ENCODE results near the gene ZFAND4.

DNA sequence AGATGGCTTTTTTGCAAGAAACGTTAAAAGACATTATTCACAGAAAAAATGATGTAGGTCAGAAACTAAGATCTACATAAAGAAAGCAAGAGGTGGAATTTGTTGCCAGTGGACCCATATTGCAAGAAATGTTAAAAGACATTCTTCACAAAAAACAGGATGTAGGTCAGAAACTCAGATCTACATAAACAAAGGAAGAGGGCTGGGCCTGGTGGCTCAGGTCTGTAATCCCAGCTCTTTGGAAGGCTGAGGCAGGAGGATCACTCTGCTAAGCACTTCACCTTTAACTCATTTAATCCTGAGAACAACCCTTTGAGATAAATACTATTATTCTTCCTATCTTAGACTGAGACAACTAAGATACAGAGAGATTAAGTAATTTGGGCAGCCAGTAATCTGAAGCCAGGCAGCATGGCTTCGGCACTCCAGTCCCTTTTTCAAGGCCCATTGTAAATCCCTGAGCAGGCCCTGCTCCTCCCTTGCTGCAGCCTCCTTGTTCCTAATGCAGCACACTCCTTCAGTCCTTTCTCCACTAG is 11.6 kb downstream of the ZFAND4 start:
- TF ChIP-seq, protein P1, sequence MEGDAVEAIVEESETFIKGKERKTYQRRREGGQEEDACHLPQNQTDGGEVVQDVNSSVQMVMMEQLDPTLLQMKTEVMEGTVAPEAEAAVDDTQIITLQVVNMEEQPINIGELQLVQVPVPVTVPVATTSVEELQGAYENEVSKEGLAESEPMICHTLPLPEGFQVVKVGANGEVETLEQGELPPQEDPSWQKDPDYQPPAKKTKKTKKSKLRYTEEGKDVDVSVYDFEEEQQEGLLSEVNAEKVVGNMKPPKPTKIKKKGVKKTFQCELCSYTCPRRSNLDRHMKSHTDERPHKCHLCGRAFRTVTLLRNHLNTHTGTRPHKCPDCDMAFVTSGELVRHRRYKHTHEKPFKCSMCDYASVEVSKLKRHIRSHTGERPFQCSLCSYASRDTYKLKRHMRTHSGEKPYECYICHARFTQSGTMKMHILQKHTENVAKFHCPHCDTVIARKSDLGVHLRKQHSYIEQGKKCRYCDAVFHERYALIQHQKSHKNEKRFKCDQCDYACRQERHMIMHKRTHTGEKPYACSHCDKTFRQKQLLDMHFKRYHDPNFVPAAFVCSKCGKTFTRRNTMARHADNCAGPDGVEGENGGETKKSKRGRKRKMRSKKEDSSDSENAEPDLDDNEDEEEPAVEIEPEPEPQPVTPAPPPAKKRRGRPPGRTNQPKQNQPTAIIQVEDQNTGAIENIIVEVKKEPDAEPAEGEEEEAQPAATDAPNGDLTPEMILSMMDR (optimal IDR thresholded peaks at IDR 0.05 in 1 of 3, IDR thresholded peaks at IDR 0.05 in 1 of 3, conservative IDR thresholded peaks at IDR 0.05 in 1 of 3; ENCODE audit: extremely low read depth in 1 of 3, insufficient read depth in 2 of 3, low read length in 3 of 3): no peak
- TF ChIP-seq EZH2 (IDR thresholded peaks at IDR 0.05; ENCODE audit: low read length): no peak
